GM19238 (cell line): Measurements from ENCODE around the gene NTHL1.
A peak's percentile ranks its signal among the peaks of the same experiment; 100 is the strongest.

ENCODE experiments used
- DNase-seq: peaks from one replicate; pipeline ENCODE4 v3.0.0; 2011; ENCODE audit warnings: low spot score; ENCODE audit not compliant: insufficient read length

NTHL1 gene

DNA sequence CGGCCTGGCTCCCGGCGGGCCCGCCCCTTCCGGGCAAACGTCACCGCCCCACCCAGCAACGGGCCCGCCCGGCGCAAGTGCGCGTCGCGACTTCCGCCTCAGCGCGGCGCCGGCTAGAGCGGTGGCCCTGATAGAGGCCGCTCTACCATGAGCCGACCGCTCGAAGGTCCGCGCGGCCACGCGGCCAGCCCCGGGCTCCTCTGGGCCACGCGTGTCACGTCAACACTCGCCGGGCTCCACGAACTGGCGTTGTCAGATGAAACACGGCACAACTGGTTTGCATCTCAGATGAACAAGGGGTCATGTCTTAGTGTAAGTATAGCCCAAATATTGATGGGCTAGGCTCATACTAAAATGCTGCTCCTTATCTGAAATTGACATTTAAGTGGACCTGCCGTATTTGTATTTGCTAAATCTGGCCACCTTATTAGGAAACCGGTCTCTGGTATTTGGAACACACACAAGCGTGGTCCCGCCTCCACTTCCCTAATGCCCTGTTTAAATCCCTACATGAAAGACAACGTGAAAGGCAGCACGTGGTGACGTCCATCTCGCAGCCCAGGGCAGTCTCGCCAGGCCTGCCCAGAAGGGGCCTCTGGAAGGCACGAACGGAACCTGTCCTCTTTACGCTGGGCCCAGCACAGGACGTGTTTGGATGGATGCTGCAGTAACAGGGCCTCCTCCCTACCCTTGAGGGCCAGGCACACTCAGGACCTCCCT lies 37.7 kb downstream of the NTHL1 start, which contains the start of gene ZNF598:
Gene ZNF598, minus strand, starts transcription at position 31 of the 720 bp plus-strand sequence.
- peak; percentile 98 for DNase-seq

DNA sequence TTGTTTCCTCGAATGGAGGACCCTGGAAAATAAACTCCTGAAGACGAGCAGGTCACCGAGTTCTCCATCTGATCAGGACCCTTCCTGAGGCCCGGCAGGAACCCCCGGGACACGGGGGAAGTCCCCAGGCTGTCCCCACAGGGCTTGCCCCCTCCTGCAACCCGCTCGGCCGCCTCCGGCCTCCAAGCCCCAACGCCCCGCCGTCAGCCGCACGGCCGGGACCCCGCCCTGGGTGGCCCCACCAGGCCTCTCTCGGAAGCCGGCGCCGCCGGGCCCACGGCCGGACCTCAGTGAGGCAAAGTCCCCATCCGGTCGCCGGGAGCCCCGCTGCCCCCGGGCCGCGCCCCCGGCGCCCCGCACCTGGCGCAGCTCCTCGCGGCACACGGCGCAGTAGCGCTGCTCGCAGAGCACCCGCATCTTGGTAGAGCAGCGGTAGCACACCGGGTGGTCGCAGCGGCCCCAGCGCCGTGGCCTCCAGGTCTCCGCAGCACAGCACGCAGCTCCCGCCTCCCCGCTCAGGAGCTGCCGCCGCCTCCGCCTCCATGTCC lies 38.4 kb downstream of the NTHL1 start:
- no peak for DNase-seq

DNA sequence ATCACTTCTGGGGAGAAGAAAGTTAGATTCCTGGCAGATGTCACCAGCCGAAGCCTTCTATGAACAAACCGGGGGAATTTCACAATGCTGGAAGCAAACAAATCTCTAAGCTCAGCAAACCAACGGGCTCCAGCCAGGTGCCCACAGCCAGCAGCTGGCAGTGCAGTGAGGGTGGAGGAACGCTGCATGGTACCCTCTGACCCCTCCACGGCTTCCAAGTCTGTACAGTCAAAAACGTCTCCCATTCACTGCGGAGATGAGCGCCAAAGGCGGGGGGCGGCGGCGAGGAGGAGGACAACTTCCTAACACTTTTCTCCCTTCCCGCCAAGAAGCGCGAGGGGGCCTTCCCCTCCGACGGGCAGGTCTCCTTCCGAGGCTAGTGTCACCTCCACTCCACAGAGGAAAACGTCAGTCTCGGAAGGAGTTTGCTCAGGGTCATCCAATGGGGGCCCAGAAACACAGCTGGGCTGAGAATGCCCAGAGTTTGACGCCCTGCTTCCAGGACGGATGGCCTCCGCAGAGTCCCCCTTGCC lies 38.9 kb downstream of the NTHL1 start:
- DNase-seq: no peak

DNA sequence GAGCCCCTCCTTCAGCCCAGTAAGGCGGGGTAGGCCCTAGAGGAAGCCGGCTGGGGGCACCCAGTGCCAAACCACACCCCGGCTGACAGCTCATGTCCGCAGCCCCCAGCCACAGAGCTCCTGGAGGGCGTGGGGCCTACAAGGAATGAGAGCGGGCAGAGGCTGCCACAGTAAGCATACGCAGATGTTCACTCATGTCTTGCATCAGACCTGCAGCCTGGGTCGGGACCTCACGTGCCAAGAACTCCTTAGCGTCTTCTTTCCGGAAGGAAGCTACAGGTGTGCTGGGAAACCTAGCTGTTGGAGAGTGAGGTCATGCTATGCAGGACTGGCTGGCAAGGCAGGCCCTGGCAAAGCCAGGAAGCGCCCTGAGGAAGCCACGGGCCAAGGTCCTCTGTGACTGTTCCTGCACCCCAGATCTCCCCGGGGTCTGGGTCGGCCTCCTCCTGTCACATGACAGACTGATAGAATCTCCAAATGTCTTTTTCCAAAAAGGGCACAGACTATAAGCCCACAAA lies 39.6 kb downstream of the NTHL1 start:
- DNase-seq: no peak

DNA sequence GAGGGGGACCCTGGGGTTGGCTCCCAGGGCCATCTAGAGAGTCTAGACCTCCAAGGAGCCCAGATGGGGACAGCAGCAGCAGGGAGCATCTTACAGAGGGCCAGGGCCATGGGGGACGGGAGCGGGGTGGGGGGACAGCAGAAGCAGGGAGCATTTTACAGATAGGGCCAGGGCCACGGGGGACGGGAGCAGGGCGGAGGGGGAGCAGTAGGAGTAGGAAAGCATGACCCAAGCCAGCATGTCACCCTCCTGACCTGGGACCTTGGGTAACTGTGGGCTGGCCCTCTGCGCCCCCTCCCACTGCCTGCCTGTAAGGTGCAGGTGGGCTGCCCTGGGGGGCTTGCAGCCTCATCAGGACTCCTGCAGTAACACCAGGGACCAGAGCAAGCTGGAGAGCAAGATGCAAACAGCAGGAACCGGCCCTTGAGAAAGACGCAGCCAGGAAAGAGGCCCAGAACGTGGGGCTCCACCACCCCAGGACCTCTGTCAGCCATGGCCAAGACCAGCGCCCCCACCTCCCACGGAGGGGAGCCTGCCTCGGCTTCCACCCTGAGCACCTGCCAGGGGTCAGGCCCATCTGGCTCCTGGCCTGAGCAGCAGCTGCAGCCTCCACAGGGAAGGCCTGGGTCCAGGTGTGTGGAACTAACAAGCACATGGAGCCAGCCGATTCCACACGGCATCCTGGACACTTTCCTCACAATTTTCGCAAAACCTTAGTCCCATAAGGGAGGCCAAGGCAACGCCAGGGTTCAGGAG lies 40.4 kb downstream of the NTHL1 start:
- no peak for DNase-seq

DNA sequence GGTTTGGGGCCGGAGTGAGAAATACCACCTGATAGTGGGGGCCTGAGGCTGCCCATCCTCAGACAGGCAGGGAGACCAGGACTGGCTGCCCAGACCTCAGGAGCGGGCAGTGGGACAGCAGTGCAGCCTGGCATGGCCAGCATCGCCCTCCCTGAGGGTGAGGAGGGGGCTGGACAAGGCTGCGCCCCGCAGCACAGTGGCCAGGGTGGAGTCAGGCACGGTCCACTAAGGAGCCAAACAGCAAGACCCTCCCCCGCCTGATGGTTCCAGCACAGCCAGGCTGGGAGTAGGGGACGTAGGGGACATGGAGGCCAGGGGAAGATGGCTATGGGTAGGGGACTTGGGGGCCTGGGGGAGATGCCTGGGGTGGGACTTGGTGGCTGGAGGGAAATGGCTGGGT lies 41.3 kb downstream of the NTHL1 start:
- no peak for DNase-seq

DNA sequence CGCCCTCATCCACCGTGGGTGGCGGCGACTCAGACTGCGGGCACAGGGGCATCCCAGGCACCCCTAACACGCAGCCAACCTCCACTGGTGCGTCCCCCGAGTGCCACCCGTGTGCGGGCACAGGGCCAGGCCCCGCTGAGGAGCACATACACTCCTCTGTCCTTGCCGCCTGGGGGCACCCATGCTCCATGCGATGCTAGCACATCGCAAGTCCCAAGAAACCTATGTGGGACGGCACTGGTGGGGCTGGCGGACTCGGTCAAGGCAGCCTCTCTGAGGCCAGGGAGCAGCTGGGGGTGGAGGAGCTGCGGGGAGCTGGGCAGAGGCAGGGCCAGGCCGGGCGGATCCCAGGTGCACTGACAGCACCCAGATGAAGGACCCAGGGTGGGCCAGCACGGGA lies 42.0 kb downstream of the NTHL1 start:
- no peak for DNase-seq

DNA sequence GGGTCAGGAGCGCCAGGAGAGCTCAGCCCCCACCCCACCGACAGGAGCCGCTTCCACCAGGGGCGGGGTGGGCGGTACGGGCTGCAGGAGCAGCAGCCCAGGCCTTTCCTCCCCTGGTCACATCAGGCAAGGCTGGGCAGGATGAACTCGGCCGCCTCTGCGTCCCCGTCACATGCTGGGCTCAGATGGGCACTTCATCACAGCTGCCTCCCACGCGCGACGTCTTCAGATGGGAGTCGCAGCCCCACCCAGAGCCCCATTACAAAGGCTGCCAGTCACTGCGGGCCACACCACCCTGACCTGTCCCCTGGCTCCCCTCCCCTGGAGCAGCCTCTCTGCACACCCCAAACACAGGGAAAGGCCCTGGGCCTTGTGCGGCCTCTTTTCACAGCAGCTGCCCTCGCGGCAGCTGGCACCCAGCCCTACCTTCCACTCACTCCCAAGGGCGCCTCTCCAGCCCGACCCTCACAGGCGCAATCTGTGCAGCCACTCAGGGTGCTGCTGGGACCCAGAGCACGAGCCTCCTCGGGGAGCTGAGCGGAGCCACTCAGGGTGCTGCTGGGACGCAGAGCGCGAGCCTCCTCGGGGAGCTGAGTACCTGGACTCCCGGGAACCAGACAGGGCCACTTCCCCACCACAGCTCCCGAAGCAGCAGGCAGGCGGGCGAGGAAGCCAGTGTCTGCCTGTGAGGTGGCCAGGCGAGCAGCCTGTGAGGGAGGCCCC lies 42.7 kb downstream of the NTHL1 start:
- no peak for DNase-seq

DNA sequence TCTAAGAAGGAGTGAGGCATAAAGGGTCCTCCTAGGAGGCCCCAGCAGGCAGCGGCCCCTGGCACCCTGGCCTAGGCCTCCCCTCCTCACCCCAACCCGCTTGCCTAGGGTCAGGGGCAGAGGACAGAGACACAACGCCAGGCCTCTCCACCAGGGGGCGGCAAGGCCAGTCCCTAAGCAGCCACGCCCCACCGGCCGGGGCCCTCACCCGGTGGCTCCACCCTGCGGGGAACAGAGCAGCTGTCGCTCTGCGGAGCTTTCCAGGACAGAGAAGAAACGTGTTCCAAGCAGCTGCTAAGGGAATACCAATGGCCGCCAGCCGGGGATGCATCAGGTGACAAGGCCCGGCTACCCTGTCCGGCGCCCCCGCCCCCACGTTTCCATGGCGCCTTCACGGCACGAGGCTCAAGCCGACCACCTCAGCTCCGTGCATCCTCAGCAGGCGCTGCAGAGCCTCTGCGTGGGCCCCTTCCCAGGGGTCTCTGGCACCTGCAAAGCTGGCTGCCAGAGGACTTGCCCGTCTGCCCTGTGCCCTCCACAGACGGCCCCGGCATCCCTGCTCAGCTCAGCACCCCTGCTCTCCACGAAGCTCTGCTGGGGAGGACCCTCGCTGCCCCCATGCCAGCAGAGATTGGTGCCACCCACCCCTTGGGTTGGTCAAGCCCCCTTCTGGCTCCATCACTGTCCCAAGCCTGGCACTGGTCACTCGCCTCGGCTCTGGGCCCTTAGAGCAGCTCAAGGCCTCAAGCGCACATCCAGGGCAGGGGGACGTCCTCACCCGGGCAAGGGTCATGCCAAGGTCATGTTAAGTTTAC lies 43.6 kb downstream of the NTHL1 start:
- DNase-seq: peak; percentile 98

DNA sequence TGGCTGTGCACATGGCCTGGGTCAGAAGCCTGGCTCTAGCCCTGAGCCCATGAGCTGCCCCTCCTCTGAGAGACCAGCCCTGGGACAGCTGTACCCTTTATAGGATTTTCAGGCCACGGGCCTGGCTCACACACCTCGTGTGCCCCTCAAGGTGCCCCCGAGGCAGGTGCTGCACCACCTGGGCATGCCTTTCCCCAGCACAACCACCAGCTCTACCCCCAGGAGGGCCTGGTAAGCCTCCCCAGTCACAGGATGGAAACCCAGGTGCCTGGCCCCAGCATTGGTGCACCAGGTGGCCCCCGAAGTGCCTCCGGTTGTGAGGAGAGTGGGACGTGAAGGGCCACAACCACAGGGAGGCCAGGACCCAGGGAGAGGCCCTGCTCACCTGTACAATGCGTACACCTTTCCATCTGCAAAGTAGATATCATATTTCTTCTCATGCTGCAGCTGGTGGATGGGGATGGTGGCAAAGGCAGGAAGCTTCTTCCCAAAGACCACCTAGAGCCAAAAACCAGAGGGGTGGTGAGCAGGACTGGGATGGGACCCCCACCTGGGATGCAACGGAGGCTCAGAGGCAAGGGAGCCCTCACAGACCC lies 44.3 kb downstream of the NTHL1 start:
- no peak for DNase-seq

DNA sequence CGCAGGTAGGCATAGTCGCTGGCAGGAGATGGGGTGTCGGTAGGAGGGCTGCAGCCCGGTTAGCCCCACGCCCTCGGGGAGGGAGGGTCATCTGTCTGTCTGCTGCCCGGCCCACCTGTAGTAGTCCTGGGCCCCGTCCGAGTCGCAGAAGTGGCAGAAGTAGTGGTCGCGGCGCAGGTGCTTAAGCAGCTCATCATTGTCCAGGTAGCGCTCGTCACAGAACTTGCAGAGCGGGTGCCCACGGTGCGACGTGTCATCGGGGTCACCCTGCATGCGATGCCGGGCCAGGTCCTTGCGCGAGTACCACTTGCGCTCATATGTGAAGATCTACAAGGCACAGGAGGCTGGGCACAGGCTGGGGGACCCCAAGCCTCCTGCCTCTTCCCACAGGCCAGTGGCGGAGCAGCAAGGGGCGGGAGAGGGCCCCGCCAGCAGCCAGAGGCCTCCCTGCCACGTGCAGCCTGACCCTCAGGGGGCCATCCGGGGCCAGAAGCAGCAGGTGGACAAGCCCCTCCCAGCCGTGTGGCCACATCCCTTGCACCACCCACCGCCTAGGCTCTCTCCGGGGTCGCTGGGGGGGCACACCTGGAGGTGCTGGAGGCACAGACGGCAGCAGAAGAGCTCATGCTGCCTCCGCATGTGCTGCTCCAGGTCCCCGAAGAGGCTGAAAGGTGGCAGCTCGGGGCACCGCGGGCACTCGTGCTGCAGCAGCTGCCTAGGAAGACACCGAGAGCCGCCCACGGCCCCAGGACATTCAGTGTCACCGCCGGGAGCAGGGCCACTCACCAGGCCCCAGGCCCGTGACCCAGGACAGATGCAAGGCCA lies 45.0 kb downstream of the NTHL1 start:
- no peak for DNase-seq

DNA sequence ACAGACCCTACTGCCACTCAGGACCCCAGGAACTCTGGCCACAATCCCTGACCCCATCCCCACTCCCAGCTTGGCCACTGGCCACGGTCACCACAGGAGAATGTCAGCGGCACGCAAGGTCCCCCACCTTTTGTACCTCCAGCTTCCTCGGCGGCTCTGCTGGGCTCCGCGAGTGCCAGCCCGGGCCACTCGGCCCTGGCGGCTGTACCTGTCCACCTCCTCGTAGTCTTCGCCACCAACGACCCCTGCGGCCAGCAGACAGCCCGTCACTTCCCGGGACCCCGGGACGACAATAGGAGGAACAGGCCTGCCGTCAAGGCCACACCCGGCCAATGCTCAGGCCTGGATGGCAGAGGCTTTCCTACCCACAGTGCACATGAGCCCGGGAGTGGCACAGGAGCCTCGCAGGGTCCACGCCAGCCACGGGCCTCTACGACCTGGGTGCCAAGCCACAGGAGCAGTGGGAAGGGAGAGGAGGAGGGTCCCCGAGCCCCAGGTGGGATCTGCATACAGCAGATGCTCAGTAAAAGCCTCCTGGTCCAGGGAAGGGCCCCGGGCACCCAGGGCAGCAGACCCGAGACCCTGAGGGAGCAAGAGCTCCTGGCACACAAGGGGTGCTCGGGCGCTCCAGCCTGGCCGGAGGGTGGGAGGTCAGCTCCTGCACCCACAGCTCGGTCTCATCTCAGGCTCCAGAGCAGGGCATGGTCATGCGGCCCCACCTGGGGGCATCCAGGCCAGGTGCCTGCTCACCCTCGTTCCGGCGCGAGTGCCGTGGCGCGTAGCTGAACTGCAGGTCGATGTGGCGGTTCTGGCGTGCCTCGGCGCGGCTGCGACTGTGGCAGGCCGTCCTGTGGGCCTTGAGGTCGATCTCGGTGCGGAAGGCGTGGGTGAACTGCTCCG lies 45.9 kb downstream of the NTHL1 start:
- no peak for DNase-seq

DNA sequence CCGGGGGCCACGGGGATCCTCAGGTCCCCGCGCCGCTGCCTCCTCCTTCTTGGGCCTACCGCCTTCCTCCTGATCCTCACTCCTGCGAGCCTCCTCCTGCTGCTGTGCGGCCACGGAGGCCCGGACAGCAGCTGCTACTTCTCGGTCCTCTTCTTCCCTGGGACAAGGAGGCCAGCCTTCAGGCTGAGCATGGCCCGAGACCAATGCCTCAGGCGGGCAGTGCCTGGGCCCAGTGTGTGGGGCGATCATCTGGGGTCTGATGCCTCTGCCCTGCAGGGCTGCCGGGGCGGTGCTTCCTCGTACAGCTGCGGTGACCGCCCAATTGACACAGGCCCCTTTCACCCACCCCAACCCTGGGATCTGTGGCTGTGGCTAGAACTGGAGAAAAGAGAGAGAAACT lies 46.6 kb downstream of the NTHL1 start:
- no peak for DNase-seq

DNA sequence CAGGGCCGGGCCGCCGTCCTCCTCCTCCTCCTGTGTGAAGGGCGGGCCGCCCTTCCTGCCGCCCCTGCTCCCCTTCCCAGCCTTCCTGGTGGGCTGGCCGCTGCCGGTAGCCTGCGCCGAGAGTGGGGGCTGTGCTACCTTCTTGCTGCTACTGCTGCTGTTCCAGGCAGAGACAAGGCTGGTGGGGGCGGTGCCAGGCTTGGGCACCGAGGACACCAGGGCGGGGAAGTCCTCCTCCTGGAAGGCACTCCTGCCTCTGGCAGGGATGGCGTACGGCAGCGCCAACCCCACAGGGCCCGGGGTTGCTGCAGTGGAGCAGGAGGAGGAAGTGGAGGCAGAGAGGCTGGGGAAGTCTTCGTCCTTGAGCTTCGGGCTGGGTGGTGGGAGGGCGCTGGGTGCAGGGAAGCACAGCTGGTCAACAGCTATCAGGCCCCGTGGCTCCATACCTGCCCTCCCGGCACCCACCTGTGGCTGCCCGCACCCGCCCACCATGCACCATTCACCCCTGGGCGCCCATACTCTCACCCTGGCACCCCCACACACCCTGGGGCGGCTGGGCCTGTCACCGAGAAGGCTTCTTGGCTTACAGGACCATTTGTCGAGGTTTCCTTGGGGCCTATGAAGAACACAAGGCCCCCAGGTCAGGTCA lies 47.6 kb downstream of the NTHL1 start:
- no peak for DNase-seq

DNA sequence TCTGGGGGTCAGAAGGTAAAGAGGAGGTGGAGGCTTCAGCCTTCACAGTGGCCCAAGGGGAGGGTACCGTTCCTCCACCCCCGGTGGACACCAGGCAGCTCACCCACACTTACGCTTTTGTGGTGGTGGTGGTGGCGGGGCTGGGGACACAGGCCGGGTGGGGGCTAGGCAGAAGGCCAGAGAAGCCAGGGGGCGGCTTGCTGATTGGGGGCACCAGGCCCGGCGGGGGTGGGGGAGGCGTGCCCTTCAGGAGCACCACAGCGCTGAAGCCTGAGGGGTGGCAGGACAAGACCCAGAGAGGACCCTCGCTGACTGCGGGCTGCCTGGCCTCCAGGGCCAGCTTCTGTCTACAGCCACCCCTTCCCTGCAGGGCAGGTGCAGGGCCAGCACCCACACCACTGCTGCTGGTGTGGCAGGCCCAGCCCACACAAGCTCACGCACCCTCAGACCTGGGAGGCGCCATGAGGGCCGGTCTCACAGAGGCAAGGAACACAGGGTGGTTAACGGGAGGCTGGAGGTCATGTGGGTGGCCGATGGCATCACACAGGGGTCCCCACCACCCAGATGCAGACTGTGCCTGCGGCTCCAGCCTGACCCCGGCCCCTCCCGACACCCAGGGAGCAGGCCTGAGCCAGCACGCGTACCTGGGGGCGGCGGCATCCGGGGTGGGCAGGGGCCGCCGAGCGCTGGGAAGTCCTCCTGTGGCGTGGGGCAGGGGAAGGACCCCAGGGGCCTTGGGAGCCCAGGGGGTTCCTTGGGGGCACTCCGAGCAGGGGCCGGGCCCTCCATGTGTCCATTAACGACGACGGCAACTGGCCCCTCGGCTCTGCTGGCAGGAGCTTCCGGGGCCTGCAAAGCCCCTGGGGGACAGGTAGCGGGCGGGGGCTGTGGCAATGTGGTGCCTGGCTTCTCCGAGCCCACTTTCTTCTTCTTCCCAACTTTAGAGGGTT lies 48.5 kb downstream of the NTHL1 start:
- no peak for DNase-seq

DNA sequence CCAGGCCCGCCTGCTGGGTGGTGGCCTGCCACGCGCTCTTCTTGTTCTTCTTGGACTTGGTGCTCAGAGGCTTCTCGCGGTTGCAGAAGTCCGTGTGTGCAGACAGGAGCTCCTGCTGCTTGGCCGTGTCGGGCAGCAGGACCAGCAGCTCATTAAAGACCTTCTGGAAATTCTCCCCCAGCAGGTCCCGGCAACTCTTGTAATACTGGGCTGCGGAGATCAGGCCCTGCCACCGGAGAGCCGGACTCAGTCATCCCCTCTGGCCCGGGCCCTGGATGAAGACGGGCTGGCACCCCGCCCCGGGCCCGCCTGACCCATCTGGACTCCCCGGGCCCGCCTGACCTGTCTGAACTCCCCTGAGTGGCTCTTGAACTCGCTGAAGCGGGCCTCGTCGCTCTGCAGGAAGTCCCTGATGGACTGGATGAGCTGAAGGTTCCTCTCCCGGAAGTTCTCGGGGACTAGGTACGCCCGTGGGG lies 49.2 kb downstream of the NTHL1 start:
- DNase-seq: no peak
